ENCODE data around the gene HSPB9. TPM values are rescaled to one million over a fixed set of nuclear protein-coding genes. Genes with fewer than 3 reads are reported as not detected.

Gene HSPB9
- total and polyA plus RNA-seq, 2 experiments from 2014 or later, result 0.34 TPM; not detected in 1

- Histone ChIP-seq H3K27me3 (replicated peaks; ENCODE audit: insufficient read depth) (no peaks in the 10 kb centered on the region), H4K20me1 (ENCODE audit: insufficient read depth) (no peaks in the 10 kb centered on the region), H3K9me2 (ENCODE audit: insufficient read depth) (no peaks in the 10 kb centered on the region), H3K9ac (no peak overlapping the region), H3K4me3 (no peak overlapping the region), H3K79me2 (ENCODE audit: insufficient read depth) (no peaks in the 10 kb centered on the region), H3F3A (ENCODE audit: insufficient read depth) (no peaks in the 10 kb centered on the region), H2AFZ (no peak overlapping the region), H3K4me1 (ENCODE audit: insufficient read depth) (peaks cover 10% of the 10 kb centered on the region), H3K9me3 (ENCODE audit: low read depth) (no peaks in the 10 kb centered on the region), H3K27ac (no peak overlapping the region), H3K4me2 (ENCODE audit: unreplicated experiment) (no peak overlapping the region), H3K36me3 (ENCODE audit: low read depth) (no peaks in the 10 kb centered on the region)
- 90 to 92% methylated on average over 18 of the region's 18 CpGs for WGBS, 2 experiments (ENCODE audit: low coverage in 1 of 2, low lambda C conversion rate in 2 of 2, missing lambda C conversion rate in 2 of 2)
- in situ Hi-C loops (cut with MboI), result loop anchor here (10.0 kb wide), 1 partner anchor 146 kb away; the partner anchor contains the start of gene CNP
- DNase-seq, result no peak
- TF ChIP-seq EZH2 (IDR thresholded peaks at IDR 0.05; ENCODE audit: insufficient read depth, poor library complexity, severe bottlenecking), result no peak
- no peak for TF ChIP-seq EZH2phosphoT487 (IDR thresholded peaks at IDR 0.05; ENCODE audit: insufficient read depth, low read depth)
Observed at GRCh38 chr17:42110301-42111264, 12.0 kb upstream of the HSPB9 start.

GRCh38 chr17:42111265-42111636 is 11.4 kb upstream of the HSPB9 start:
- Histone ChIP-seq H3K27ac (no peak overlapping the region), H3K4me1 (ENCODE audit: insufficient read depth) (peaks cover 10% of the 10 kb centered on the region), H3K9me3 (ENCODE audit: low read depth) (no peaks in the 10 kb centered on the region), H3K9ac (no peak overlapping the region), H3K79me2 (ENCODE audit: insufficient read depth) (no peaks in the 10 kb centered on the region), H4K20me1 (ENCODE audit: insufficient read depth) (no peaks in the 10 kb centered on the region), H3K27me3 (replicated peaks; ENCODE audit: insufficient read depth) (no peaks in the 10 kb centered on the region), H3K36me3 (ENCODE audit: low read depth) (no peaks in the 10 kb centered on the region), H3K4me3 (no peak overlapping the region), H3F3A (ENCODE audit: insufficient read depth) (no peaks in the 10 kb centered on the region), H3K4me2 (ENCODE audit: unreplicated experiment) (no peak overlapping the region), H3K9me2 (ENCODE audit: insufficient read depth) (no peaks in the 10 kb centered on the region), H2AFZ (no peak overlapping the region)
- no peak for DNase-seq
- in situ Hi-C loops (cut with MboI), result loop anchor here (10.0 kb wide), 1 partner anchor 146 kb away; the partner anchor contains the start of gene CNP
- TF ChIP-seq EZH2 (IDR thresholded peaks at IDR 0.05; ENCODE audit: insufficient read depth, poor library complexity, severe bottlenecking) (no peak), EZH2phosphoT487 (IDR thresholded peaks at IDR 0.05; ENCODE audit: insufficient read depth, low read depth) (no peak)
- 64 to 66% methylated on average over 11 of the region's 11 CpGs for WGBS, 2 experiments (ENCODE audit: low coverage in 1 of 2, low lambda C conversion rate in 2 of 2, missing lambda C conversion rate in 2 of 2)

GRCh38 chr17:42111871-42112551 is 10.6 kb upstream of the HSPB9 start:
- Histone ChIP-seq H3K4me1 (ENCODE audit: insufficient read depth) (peaks cover 10% of the 10 kb centered on the region), H3K9me3 (ENCODE audit: low read depth) (no peaks in the 10 kb centered on the region), H3K27ac (peak overlapping the region; percentile 71), H3K27me3 (replicated peaks; ENCODE audit: insufficient read depth) (no peaks in the 10 kb centered on the region), H3F3A (ENCODE audit: insufficient read depth) (no peaks in the 10 kb centered on the region), H3K36me3 (ENCODE audit: low read depth) (no peaks in the 10 kb centered on the region), H4K20me1 (ENCODE audit: insufficient read depth) (no peaks in the 10 kb centered on the region), H3K4me2 (ENCODE audit: unreplicated experiment) (peak overlapping the region; percentile 93), H3K4me3 (peak overlapping the region; percentile 73), H2AFZ (peak overlapping the region; percentile 79), H3K9me2 (ENCODE audit: insufficient read depth) (no peaks in the 10 kb centered on the region), H3K9ac (peak overlapping the region; percentile 79), H3K79me2 (ENCODE audit: insufficient read depth) (no peaks in the 10 kb centered on the region)
- peak; percentile 88 for DNase-seq
- TF ChIP-seq EZH2phosphoT487 (IDR thresholded peaks at IDR 0.05; ENCODE audit: insufficient read depth, low read depth) (no peak), EZH2 (IDR thresholded peaks at IDR 0.05; ENCODE audit: insufficient read depth, poor library complexity, severe bottlenecking) (no peak)
- in situ Hi-C loops (cut with MboI), result loop anchor here (10.0 kb wide), 1 partner anchor 147 kb away; the partner anchor contains the start of gene CNP
- WGBS, 2 experiments (ENCODE audit: low coverage in 1 of 2, low lambda C conversion rate in 2 of 2, missing lambda C conversion rate in 2 of 2), result 8% methylated on average over 12 of the region's 12 CpGs

GRCh38 chr17:42112552-42113176 is 9.9 kb upstream of the HSPB9 start, which contains the start of gene DHX58:
DHX58 (minus strand) TSS chr17:42112714; CDS start chr17:42111892, 822 bp downstream.
- no peaks in the 10 kb centered on the region for H4K20me1 ChIP-seq (ENCODE audit: insufficient read depth)
- no peaks in the 10 kb centered on the region for H3K36me3 ChIP-seq (ENCODE audit: low read depth)
- peak within 1 kb of the TSS; percentile 93 for H3K4me2 ChIP-seq (ENCODE audit: unreplicated experiment)
- H3K27me3 ChIP-seq (replicated peaks; ENCODE audit: insufficient read depth), result no peaks in the 10 kb centered on the region
- no peaks in the 10 kb centered on the region for H3K79me2 ChIP-seq (ENCODE audit: insufficient read depth)
- TF ChIP-seq EZH2 (IDR thresholded peaks at IDR 0.05; ENCODE audit: insufficient read depth, poor library complexity, severe bottlenecking) (no peak), EZH2phosphoT487 (IDR thresholded peaks at IDR 0.05; ENCODE audit: insufficient read depth, low read depth) (no peak)
- no peaks in the 10 kb centered on the region for H3K9me2 ChIP-seq (ENCODE audit: insufficient read depth)
- peak within 1 kb of the TSS; percentile 79 for H2AFZ ChIP-seq
- H3K4me1 ChIP-seq (ENCODE audit: insufficient read depth), result peaks cover 10% of the 10 kb centered on the region
- H3K9ac ChIP-seq, result peak within 1 kb of the TSS; percentile 79
- H3F3A ChIP-seq (ENCODE audit: insufficient read depth), result no peaks in the 10 kb centered on the region
- peak; percentile 92 for DNase-seq
- 1% methylated on average over 9 to 10 of the region's 10 CpGs for WGBS, 2 experiments (ENCODE audit: low coverage in 1 of 2, low lambda C conversion rate in 2 of 2, missing lambda C conversion rate in 2 of 2)
- peak within 1 kb of the TSS; percentile 71 for H3K27ac ChIP-seq
- no peaks in the 10 kb centered on the region for H3K9me3 ChIP-seq (ENCODE audit: low read depth)
- in situ Hi-C loops (cut with MboI), result loop anchor here (10.0 kb wide), 1 partner anchor 148 kb away; the partner anchor contains the start of gene CNP
- peak within 1 kb of the TSS; percentile 73 for H3K4me3 ChIP-seq
